ENCODE results near the gene DRD2.

Gene DRD2

DNA sequence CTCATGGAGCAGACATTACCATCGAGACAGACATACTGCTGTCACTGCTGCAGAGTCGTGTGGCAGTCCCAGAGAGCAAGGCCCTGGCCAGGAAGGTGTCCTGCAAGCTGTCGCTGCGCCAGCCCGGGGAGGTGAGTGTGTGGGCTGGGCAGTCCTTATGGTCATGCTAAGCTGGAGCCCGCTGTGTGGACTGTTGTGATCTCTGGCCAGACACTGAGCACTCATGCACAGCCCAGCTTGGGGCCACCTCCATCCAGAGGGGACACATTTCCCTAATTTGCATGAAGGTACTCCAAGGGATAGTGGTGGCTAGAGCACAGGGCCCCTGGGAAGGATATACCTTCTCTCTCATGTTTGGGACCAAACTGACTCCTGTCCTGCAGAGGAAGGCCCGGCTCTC lies 78.0 kb downstream of the DRD2 start:
- no peak for DNase-seq

DNA sequence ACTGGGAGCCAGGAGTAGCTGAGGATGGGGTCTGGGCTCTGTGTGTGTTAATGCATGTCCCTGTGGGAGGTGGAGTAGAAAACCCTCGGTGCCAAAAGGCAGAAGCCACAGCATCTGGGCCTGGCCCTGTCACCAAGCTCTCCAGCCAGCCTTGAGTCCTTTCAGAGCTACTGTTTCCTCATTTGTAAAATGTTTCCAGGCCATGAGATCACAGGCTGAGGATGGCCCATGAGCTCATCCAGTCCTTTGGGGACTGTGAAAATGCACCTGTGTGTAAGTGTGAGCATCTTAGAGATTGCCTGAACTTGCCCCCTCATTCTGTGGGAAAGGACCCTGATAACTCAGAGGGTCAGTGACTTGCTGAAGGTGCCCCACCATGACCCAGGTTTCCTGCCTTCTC lies 78.5 kb downstream of the DRD2 start:
- no peak for DNase-seq

DNA sequence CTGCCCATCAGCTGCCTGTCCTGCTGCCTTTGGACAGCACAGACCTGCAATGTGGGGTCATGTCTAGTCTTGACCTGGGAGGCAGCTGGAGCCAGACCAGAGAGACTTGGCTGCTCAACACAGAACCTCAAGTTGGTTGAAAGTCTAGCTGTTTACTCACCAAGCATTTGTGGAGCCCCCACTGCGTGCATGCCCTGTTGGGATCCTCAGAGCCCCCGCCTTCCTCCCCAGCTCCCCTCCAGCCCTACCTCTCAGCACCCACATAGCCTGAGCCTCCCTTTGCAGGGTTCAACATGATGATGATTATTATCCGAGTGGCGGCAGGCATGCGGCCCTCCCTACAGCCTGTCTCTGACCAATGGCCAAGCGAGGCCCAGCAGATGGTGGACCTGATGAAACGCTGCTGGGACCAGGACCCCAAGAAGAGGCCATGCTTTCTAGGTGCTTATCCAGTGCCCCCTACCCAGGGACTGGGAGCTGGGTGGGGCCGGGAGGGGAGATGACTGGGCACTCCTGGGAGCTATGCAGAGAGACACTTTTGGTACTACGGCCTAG lies 79.3 kb downstream of the DRD2 start:
- DNase-seq = no peak

DNA sequence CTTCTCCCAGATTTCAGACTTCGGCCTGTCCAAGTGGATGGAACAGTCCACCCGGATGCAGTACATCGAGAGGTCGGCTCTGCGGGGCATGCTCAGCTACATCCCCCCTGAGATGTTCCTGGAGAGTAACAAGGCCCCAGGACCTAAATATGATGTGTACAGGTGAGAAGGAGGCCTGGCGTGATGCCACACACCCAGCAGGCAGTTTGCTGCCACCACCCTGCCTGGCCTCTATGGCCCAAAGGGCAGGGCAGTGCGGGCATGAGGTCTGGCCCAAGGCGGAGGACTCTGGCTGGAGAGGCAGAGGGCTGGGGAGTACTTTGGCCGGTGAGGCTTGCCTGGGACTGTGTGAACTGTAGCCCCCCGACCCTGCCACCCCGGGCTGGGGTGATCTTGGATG lies 80.3 kb downstream of the DRD2 start:
- DNase-seq = no peak

DNA sequence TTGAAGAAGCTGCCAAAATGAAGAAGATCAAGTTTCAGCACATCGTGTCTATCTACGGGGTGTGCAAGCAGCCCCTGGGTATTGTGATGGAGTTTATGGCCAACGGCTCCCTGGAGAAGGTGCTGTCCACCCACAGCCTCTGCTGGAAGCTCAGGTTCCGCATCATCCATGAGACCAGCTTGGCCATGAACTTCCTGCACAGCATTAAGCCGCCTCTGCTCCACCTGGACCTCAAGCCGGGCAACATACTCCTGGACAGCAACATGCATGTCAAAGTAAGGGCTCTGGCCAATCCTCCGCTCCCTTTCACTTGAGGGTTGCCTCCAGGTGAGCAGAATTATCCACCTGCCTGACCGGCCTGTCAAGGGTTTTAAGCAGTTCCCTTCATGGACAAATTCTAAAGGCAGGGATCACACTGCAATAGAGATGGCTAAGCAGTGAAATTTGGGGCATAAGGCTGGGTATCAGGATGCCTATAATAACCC lies 81.7 kb downstream of the DRD2 start:
- DNase-seq = no peak

DNA sequence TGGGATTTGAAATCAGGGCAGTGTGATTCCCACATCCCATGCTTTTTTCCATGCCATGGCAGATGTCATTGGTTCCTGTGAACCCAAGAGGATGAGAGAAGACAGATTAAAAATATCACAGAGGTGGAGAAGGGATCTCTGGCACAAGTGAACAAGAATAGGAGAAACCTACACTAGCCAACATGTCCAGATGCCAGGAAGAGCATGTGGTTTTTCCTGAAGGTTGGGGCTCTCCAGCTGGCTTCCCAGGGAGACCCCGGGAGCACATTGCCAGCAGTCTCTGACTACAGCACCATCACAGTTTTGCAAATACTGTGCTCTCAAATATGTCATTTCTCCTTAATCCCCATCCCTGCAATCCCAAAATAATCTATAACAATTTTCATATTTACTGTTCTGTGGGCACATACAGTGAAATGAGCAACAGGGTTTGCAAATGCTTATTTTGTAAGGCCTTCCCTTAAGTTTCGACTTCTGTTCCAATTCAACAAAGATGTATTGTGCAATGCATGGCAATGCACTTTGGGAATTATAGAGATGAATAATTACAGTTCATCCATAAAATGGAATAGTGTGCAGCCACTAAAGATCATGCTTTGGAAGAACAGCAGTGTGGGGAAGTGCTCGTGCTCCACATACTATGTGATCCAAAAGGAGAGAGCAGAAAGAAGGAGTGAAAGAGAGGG lies 82.8 kb downstream of the DRD2 start:
- DNase-seq = no peak

DNA sequence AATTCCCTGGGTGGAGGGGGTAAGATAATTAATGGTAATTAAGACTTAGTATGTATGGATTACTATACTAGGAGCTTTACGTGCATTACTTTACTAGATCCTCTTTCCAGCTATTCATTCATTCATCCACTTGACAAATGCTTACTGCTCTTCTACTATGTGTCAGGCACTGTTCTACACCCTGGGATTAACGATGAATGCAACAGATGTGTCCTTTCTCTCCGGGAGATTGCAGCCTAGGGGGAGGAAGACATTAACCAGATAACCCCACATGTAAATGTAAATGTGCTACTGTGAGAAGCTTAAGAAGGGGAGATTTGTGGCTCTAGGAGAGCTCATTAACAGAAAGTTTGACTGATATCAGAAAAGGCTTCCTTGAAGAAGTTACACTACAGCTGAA lies 85.9 kb downstream of the DRD2 start:
- no peak for DNase-seq

DNA sequence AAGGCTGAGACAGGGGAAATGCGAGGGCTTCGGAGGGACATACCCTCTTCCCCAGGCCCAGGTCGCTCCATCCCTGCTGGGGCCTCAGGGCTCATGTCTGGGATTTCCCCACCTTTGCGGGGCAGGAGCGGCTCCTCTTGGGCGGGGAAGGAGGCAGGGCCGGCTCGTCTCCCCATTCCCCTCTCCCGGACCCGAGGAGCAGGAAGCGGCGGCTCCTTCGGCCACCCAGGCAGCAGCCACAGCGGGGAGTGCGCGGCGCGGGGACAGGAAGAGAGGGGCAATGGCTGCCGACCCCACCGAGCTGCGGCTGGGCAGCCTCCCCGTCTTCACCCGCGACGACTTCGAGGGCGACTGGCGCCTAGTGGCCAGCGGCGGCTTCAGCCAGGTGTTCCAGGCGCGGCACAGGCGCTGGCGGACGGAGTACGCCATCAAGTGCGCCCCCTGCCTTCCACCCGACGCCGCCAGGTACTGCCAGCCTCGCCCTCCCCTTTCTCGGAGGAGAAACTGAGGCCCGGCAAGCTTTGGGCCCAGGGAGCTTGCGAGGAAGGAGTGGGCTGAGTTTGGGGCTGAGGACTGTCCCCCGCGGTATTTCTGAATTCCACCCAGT lies 87.5 kb downstream of the DRD2 start, which contains the start of gene ANKK1:
ANKK1 (plus strand) TSS at position 175 of the 607 bp plus-strand sequence; CDS start at position 281, 106 bp downstream.
- DNase-seq = no peak

DNA sequence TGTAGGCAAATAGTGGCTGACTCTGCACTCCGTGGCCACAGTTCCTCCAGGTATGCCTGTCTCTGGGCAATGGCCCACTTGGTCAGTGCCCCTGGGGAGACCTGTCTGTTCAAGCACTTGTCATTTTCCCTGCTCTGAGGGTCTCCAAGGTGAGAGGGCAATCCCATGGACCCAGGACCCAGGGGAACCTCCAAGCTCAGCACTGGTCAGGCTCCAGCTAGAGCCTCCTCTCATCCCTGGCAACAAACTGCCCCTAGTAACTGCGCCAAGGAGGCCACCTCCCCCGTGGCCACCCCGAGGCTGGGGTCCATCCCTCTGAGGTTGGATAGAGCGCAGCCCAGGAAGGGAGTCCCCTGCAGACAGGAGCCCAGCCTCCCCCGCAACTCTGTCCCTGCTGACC lies 88.3 kb downstream of the DRD2 start:
- no peak for DNase-seq

DNA sequence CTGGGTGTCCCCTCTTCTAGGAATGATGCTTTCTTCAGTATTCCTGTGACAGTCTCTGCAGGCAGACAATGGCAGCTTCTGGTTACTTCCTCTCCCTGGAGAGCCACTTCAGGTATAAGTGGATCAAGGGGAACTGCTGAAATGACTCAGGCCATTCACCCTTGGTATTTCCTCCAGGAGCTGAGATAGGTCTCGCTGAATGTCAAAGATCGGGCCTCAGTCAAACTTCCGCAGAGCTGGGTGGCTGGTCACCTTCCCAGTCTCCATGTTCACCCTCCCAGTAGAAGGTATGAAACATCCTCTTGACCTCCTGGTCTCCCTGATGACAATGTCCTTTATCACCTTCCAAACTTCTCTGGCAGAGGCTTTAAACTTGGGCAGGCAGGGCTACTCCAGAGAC lies 89.4 kb downstream of the DRD2 start:
- DNase-seq = no peak

DNA sequence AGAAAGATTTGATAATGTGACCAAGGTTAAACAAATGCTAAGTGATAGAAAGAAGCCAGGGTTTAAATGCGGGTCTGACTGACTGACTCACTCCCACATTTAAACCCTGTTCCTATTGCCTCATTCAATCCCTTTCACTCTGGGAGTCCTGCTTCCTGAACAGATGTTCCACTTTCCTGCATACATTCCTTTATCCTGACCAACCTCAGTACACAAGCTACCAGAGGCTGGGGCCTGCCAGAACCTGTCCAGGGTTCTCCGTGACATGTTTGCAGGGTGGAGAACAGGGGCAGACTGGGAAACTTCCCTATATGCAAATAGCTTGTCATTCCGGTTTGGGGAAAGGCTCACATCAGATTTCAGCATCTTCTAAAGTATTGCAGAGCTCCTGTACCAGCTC lies 90.6 kb downstream of the DRD2 start:
- no peak for DNase-seq

DNA sequence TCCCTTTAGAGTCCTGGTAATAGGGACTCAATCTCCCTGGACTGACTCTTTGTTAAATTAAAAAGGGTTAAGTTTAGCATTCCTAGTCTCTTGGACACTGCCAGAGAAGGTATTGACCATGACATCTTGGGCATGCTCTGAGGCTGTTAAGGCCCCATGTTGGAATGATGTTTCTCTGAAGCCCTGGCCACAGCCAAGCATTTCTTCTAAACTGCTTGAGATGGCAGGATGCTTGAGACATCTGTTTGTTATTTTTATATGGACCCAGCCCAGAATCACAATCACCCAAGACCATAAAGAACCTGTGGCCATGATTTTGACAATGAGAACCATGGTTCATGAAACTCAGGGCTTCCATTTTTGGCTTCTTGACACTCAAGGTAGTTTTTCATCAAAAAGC lies 93.1 kb downstream of the DRD2 start:
- no peak for DNase-seq

DNA sequence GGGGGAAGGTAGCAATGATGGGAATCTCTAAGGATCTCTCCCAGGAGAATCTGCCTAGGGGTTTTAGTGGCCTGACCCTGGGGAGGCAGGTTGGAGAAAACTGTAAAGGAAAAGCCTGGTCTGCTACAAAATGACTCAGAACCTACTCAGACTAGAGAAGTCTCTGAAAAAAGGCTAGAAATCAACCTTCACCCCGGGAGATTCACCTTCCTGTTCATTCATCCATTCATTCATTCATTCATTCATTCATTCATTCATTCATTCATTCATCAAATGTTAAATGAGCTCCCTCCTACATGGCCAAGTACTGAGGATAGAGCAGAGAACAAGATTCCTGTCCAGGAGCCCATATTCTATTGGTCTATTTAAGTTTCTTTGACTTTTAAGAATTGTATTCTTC lies 96.5 kb downstream of the DRD2 start:
- no peak for DNase-seq

DNA sequence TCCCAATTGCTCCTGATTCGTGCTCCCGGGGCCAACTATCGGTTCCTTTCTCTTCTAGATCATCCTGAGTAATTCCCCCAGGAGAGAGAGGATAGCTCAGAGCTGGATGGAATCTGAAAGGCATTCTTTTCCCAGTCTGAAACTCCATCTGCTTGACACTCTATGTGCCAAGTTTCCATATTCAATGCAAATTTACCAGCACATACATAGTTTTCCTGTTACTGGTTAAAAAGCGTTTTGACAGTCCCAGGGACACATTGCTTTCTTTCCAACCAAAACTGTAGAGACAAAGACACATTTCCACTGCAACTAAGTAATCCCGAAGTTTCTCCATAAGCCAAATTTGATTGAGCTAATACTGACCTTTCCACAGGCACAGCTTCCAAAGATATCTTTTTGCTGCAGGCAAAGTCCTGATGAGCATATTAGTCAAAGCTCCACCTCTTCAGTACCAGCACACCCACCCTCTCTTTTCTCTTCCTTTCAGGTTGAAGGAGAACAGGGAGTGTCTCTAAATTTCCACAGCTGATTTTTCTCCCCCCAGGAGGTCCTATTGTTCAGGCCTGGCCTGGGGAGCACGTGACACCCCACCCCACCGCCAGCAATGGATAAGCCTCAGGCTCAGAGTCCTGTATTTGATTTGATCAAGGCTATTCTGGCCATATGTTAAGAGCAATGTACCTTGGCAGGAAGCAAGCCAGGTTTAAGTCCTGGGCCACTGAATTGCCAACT lies 97.4 kb downstream of the DRD2 start:
- no peak for DNase-seq

DNA sequence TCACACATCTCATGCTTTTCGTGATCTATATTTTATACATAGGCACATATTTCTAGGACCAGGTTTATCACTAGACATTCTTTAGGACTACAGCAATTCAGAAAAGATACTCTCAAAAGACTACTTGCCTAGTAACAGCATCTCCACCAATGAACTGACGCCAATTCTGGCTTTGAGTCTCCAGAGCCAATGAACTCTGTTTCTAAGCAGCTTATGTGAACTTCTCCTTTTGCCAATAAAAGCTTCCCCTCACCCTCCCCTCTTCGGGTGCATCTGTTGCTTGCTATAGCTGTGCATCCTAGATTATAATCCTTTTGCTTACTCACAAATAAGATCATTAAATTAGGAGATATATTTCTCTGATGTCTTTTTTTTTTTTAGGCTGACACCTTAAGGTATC lies 99.0 kb downstream of the DRD2 start:
- DNase-seq = peak; percentile 1

DNA sequence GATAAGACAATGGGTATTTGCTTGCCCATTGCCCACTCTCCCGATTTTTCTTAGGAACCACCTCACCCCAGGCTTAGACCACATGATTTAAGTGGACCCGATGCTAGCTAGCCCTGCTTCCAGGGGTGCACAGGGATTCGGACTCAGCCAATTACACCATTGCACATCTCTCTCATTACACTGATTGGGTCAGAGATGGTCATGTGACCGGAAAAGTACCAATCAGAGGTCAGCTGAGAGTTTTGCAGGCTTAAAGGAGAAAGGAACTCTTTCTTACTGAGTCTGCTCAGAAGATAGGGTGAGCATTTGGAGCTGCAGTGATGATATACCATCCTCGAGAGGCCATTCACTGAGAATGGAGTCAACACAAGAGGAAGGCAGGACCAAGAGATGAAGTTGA lies 99.8 kb downstream of the DRD2 start:
- no peak for DNase-seq

DNA sequence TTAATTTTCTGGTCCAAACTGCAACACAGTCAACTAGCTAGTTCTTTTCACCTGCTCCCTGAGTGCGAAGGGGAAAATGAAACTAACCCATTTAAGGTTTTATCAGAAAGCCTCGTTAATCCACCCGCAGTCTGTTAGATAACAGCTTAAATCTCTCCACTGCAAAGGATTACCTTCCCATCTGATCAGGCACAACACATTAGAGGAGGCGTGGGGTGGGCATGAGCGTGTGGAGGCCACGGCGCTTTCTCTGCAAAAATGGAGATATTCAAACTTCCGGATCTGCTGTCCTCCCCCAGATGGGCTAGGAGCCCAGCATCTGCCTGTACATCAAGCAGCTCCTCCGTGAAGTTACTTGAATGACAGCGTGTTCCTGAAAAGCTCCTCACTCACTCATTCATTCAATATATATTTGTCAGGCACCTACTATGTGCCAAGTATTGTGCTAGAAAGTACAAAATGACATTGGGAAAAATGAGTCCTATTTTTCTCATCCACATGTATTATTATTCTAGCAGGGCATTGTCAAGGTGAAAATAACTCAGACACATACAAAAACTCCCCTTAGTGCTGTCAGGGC lies 101.1 kb downstream of the DRD2 start:
- no peak for DNase-seq

DNA sequence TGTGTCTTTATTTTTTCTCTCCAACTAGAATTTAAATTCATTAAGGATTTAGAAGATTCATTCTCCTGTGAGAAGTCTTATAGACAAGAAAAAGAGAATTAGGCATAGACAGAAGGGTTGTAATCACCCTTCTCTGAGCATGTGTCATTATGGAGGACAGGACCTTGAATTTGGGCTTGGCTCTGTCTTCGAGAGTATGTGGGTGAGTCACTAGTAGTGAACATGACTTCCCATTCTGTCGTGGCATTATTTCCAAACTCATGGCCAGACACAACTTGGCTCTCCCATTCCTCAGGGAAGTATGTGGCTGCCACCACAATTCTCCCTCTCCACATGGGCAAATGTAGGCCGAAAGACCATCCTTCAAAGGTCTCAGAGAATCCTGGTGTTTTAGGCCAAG lies 101.9 kb downstream of the DRD2 start:
- DNase-seq = peak; percentile 22

DNA sequence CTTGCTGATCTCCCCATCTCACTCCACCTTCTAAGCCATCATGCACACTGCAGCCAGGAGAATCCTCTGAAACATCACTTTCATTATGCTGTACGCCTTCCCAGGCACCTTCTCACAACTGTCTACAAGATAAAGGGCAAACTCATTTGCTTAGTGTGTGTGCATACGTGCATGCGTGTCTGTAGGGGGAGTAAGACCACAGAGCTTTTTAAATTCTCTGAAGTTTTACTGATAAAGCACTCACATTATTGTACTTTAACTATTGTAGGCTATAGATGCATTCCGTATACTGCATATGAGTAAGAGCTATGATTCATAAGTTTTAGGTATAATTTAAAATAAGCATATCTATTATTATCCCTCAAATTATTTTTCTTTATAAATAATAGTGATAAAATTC lies 102.9 kb downstream of the DRD2 start:
- no peak for DNase-seq

DNA sequence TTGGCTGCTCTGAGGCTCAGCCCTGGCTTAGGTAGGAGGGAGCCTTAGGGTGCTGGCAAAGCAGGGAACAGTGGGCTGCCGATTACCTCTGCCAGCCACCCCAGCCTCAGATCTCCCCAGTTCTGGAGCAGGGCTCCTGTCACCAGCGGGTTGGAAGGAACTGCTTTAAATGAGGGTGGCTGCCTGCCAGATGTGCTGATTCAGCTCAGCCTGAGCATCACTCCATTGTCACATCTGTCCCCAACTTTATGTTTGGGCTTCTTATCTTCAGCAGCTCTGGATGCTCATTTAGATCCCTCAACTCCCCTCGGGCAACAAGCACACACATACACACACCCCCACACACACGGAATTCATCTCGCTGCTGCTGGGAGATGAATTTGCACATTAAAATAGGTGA lies 104.6 kb downstream of the DRD2 start:
- no peak for DNase-seq

DNA sequence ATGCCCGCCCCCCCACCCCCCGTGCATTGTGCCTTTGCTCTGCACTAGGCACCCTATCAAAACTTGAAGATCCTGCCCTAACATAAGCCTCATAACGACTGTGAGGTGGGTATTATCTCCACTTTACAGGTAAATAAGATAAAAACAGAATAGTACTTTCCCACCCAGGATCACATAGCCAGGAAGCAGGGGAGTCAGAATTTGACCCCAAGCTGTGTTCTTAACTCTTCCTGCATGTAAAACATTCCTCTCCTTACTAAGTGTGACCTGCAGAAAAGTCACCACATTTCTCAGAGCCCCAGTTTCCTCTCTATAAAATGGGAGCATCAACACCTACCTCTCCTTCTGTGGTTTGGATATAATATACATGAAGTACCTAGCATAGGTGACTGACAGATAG lies 105.8 kb downstream of the DRD2 start:
- DNase-seq = no peak

DNA sequence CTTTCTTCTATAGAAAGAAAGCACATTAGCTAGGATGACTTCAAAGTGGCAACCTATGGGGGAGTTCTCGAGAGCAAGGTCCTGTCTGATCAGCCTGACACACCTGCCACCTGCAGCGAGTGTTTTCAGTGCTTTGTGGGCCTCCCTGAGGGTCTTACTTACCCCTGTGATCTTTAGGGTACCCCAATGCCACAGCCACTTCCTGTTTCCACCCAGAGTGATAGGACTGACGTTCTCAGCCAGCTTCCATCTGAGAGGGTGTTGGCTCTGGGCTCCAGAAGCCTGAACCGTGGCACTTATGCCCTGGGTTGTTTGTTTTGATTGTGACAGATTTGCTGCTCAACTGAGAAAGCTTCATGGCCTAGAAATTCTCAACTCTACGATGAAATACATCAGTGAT lies 109.3 kb downstream of the DRD2 start:
- DNase-seq = no peak

DNA sequence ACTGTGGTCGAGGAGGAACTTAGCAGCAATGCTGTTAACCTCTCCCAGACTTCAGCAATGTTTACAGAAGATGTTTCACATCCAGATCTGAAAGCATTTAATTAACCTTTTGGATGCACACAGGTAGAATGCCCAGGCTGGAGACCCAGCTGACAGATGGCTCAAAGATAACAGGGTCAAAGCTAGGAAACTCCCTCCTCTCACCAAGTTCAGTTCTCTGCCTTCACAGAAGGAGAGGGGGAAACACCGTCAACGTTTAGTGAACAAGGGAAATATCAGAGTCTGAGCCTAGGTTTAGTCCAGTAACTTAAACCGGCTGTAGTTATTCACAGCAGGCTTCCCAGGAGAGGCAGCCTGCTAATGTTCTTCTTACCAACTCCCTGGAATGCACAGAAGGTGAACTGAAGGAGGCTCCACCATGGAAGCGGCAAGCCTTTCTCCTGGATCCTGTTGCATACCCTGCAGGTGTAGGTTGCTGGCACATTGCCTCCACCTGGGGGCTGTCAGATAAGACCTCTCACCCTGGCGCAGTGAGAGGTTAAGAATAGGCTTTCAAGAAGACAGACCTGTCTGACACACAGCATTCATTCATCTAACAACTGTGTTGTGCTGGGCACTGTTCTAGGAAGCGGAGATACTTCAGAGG lies 111.1 kb downstream of the DRD2 start:
- no peak for DNase-seq

Measured in suppressor macrophage treated with lipopolysaccharide for 4 hours (primary cell).